HG03571 (cell line): ENCODE results near the gene HPS6.

Experiments used
- ATAC-seq: cut with Tn5 transposase; IDR thresholded peaks from one replicate; pipeline ENCODE4 v1.9.1; 2021; ENCODE audit not compliant: unreplicated experiment

The HPS6 gene

GRCh38 chr10:102115775-102116174, 50.6 kb downstream of the HPS6 start:
- ATAC-seq, result no peak

GRCh38 chr10:102116656-102117055, 51.5 kb downstream of the HPS6 start:
- no peak for ATAC-seq
